Natural killer cell treated with Interleukin-12 subunit alpha and Interleukin-12 subunit beta and Interleukin-15 and Interleukin-18, amount 100 ng/mL, for 72 hours (primary cell): ENCODE results near the gene PNISR. TPM values are rescaled to one million over a fixed set of nuclear protein-coding genes. Genes with fewer than 3 reads are reported as not detected.

Experiments
- ATAC-seq, 2 donors: fragments of 150-1000 bp; cut with Tn5 transposase in 1 of 2; sonication (Bioruptor Pico), chemical (Tn5 transposase) in 1 of 2; 2 replicates each; pipeline ENCODE4 v1.10.0; 2021
- DNase-seq: peaks from one replicate; pipeline ENCODE4 v3.0.0; 2022; ENCODE audit warnings: low spot score
- H3K27ac Mint-ChIP-seq, 2 donors: 1 replicate in 1 of 2; 2 replicates in 1 of 2; pipeline ENCODE4 v1.8.0; 2022; ENCODE audit warnings: mixed read lengths in 2 of 2, mild to moderate bottlenecking in 1 of 2, moderate library complexity in 1 of 2
- H3K27me3 Mint-ChIP-seq, 2 donors: 1 replicate in 1 of 2; 2 replicates in 1 of 2; pipeline ENCODE4 v1.8.0; 2022; ENCODE audit warnings: mixed read lengths in 2 of 2
- H3K36me3 Mint-ChIP-seq: one replicate; pipeline ENCODE4 v1.8.0; 2022; ENCODE audit warnings: mixed read lengths
- H3K4me1 Mint-ChIP-seq, 2 donors: 1 replicate in 1 of 2; 2 replicates in 1 of 2; pipeline ENCODE4 v1.8.0; 2022; ENCODE audit warnings: low read depth in 2 of 2, mixed read lengths in 2 of 2, mild to moderate bottlenecking in 1 of 2
- H3K4me3 Mint-ChIP-seq: one replicate; pipeline ENCODE4 v1.8.0; 2022; ENCODE audit warnings: mixed read lengths
- H3K9me3 Mint-ChIP-seq: 2 replicates; pipeline ENCODE4 v1.8.0; 2022; ENCODE audit warnings: mixed read lengths
- total RNA-seq, 2 donors: library from RNA; stranded (reverse); gene quantifications; one replicate each; pipeline ENCODE4 v1.2.3, GENCODE V29; 2022

The PNISR gene
- total RNA-seq, 2 donors from 2014 or later: 105 to 113 TPM

- Mint-ChIP-seq H3K27me3 (no peaks in the 10 kb centered on the region), H3K4me3 (peak overlapping the region; percentile 93), H3K9me3 (no peaks in the 10 kb centered on the region), H3K27ac (peak overlapping the region; percentile 96), H3K4me1 (peaks cover 44 to 56% of the 10 kb centered on the region in 2 donors), H3K36me3 (peaks cover 6% of the 10 kb centered on the region)
- peak; percentile 68 to 72 for ATAC-seq
- peak; percentile 76 for DNase-seq
Measured at GRCh38 chr6:99425647-99426450, 741 bp upstream of the PNISR start.

GRCh38 chr6:99424022-99424421 is 1.1 kb downstream of the PNISR start:
- H3K4me1 Mint-ChIP-seq: peaks cover 44 to 65% of the 10 kb centered on the region in 2 donors
- ATAC-seq: no peak
- peaks cover 6% of the 10 kb centered on the region for H3K36me3 Mint-ChIP-seq
- H3K4me3 Mint-ChIP-seq: peak overlapping the region; percentile 93
- H3K27ac Mint-ChIP-seq: peak overlapping the region; percentile 96
- no peaks in the 10 kb centered on the region for H3K27me3 Mint-ChIP-seq
- no peak for DNase-seq
- H3K9me3 Mint-ChIP-seq: no peaks in the 10 kb centered on the region

- Mint-ChIP-seq H3K4me1 (peaks cover 48 to 71% of the 10 kb centered on the region in 2 donors), H3K36me3 (peaks cover 6% of the 10 kb centered on the region), H3K27ac (peak overlapping the region in 1 of 2 donors; percentile 96), H3K9me3 (no peaks in the 10 kb centered on the region), H3K27me3 (no peaks in the 10 kb centered on the region), H3K4me3 (peak overlapping the region; percentile 93)
- ATAC-seq (no peak), DNase-seq (no peak)
Measured at GRCh38 chr6:99422912-99423311, 2.2 kb downstream of the PNISR start.

GRCh38 chr6:99416892-99417767 is 8.0 kb downstream of the PNISR start:
- Mint-ChIP-seq H3K36me3 (peaks cover 5% of the 10 kb centered on the region), H3K4me3 (peak overlapping the region; percentile 65), H3K27ac (peak overlapping the region; percentile 33 to 37), H3K4me1 (peaks cover 28 to 55% of the 10 kb centered on the region in 2 donors), H3K27me3 (no peaks in the 10 kb centered on the region), H3K9me3 (no peaks in the 10 kb centered on the region)
- ATAC-seq: peak in 1 of 2 donors; percentile 54
- no peak for DNase-seq

GRCh38 chr6:99416226-99416625 is 8.9 kb downstream of the PNISR start:
- peaks cover 10% of the 10 kb centered on the region for H3K36me3 Mint-ChIP-seq
- H3K4me3 Mint-ChIP-seq: no peak overlapping the region
- no peaks in the 10 kb centered on the region for H3K27me3 Mint-ChIP-seq
- no peaks in the 10 kb centered on the region for H3K9me3 Mint-ChIP-seq
- peaks cover 25 to 47% of the 10 kb centered on the region in 2 donors for H3K4me1 Mint-ChIP-seq
- ATAC-seq (no peak), DNase-seq (no peak)
- no peak overlapping the region for H3K27ac Mint-ChIP-seq

- ATAC-seq (no peak), DNase-seq (no peak)
- H3K4me3 Mint-ChIP-seq: no peak overlapping the region
Measured at GRCh38 chr6:99415446-99415845, 9.7 kb downstream of the PNISR start.

GRCh38 chr6:99412065-99412464 is 13.0 kb downstream of the PNISR start:
- H3K4me1 Mint-ChIP-seq: peaks cover 13 to 23% of the 10 kb centered on the region in 2 donors
- peak overlapping the region in 1 of 2 donors; percentile 28 for H3K27ac Mint-ChIP-seq
- no peak for DNase-seq
- no peaks in the 10 kb centered on the region for H3K27me3 Mint-ChIP-seq
- H3K9me3 Mint-ChIP-seq: no peaks in the 10 kb centered on the region
- no peak overlapping the region for H3K4me3 Mint-ChIP-seq
- no peak for ATAC-seq
- H3K36me3 Mint-ChIP-seq: peaks cover 22% of the 10 kb centered on the region

More at GRCh38 chr6:99415446-99415845, 9.7 kb downstream of the PNISR start:
- peaks cover 21 to 41% of the 10 kb centered on the region in 2 donors for H3K4me1 Mint-ChIP-seq
- H3K27ac Mint-ChIP-seq: no peak overlapping the region
- H3K9me3 Mint-ChIP-seq: no peaks in the 10 kb centered on the region
- H3K36me3 Mint-ChIP-seq: peaks cover 10% of the 10 kb centered on the region
- no peaks in the 10 kb centered on the region for H3K27me3 Mint-ChIP-seq

GRCh38 chr6:99409672-99410071 is 15.4 kb downstream of the PNISR start:
- H3K27ac Mint-ChIP-seq: no peak overlapping the region
- H3K4me1 Mint-ChIP-seq: peaks cover 6 to 10% of the 10 kb centered on the region in 2 donors
- no peaks in the 10 kb centered on the region for H3K9me3 Mint-ChIP-seq
- peaks cover 33% of the 10 kb centered on the region for H3K36me3 Mint-ChIP-seq
- no peaks in the 10 kb centered on the region for H3K27me3 Mint-ChIP-seq
- ATAC-seq (no peak), DNase-seq (no peak)
- no peak overlapping the region for H3K4me3 Mint-ChIP-seq

GRCh38 chr6:99407076-99407475 is 18.0 kb downstream of the PNISR start:
- Mint-ChIP-seq H3K36me3 (peaks cover 43% of the 10 kb centered on the region), H3K27me3 (no peaks in the 10 kb centered on the region), H3K4me1 (peaks cover 0 to 4% of the 10 kb centered on the region in 2 donors), H3K27ac (no peak overlapping the region), H3K9me3 (no peaks in the 10 kb centered on the region), H3K4me3 (no peak overlapping the region)
- ATAC-seq (no peak), DNase-seq (no peak)

- H3K4me1 Mint-ChIP-seq: peaks cover 0 to 3% of the 10 kb centered on the region in 2 donors
- peaks cover 41% of the 10 kb centered on the region for H3K36me3 Mint-ChIP-seq
- ATAC-seq (no peak), DNase-seq (no peak)
- no peaks in the 10 kb centered on the region for H3K9me3 Mint-ChIP-seq
- no peaks in the 10 kb centered on the region for H3K27me3 Mint-ChIP-seq
- H3K27ac Mint-ChIP-seq: no peak overlapping the region
- no peak overlapping the region for H3K4me3 Mint-ChIP-seq
Measured at GRCh38 chr6:99402448-99402847, 22.7 kb downstream of the PNISR start.

GRCh38 chr6:99397287-99397686 is 27.8 kb downstream of the PNISR start:
- peaks cover 7 to 9% of the 10 kb centered on the region in 2 donors for H3K4me1 Mint-ChIP-seq
- ATAC-seq (no peak), DNase-seq (no peak)
- no peaks in the 10 kb centered on the region for H3K9me3 Mint-ChIP-seq
- H3K4me3 Mint-ChIP-seq: no peak overlapping the region
- H3K27me3 Mint-ChIP-seq: no peaks in the 10 kb centered on the region
- H3K36me3 Mint-ChIP-seq: peaks cover 14% of the 10 kb centered on the region
- no peak overlapping the region for H3K27ac Mint-ChIP-seq

GRCh38 chr6:99393698-99394531 is 31.2 kb downstream of the PNISR start, which contains the start of gene COQ3:
Gene COQ3, minus strand, starts transcription at chr6:99394195. Its CDS starts 16 bp downstream, at chr6:99394179.
- Mint-ChIP-seq H3K27ac (peak within 1 kb of the TSS; percentile 86 to 93), H3K9me3 (no peaks in the 10 kb centered on the region), H3K4me3 (peak within 1 kb of the TSS; percentile 91), H3K36me3 (no peaks in the 10 kb centered on the region), H3K4me1 (peaks cover 5 to 11% of the 10 kb centered on the region in 2 donors), H3K27me3 (no peaks in the 10 kb centered on the region)
- DNase-seq (peak; percentile 81), ATAC-seq (peak; percentile 88 to 91)

- Mint-ChIP-seq H3K4me1 (peaks cover 5 to 11% of the 10 kb centered on the region in 2 donors), H3K4me3 (peak overlapping the region; percentile 91), H3K27ac (peak overlapping the region; percentile 86 to 93), H3K9me3 (no peaks in the 10 kb centered on the region), H3K36me3 (no peaks in the 10 kb centered on the region), H3K27me3 (no peaks in the 10 kb centered on the region)
- DNase-seq: no peak
- peak in 1 of 2 donors; percentile 11 for ATAC-seq
Measured at GRCh38 chr6:99393366-99393697, 31.8 kb downstream of the PNISR start.
